HL-60 (cell line): ENCODE measurements around the gene SHISA4.
"Not testable (repeated sequence)": the region's sequence is repeated elsewhere in the genome, so short reads cannot be mapped to it uniquely, and the experiment has no call there.

Experiments
- DNase-seq, 2 experiments: peaks; one replicate each; pipeline ENCODE4 v3.0.0-alpha.2; 2010 to 2020; ENCODE audit warnings: low read depth in 1 of 2, low spot score in 1 of 2
- H3K27ac ChIP-seq: fragments of 250-450 bp; sonication (Bioruptor Pico); replicated peaks from 2 replicates; pipeline ENCODE4 v1.5.1; 2020; ENCODE audit warnings: mild to moderate bottlenecking, moderate library complexity
- H3K27me3 ChIP-seq: fragments of 250-450 bp; sonication (Bioruptor Pico); 2 replicates; pipeline ENCODE4 v1.5.1; 2021; ENCODE audit warnings: mild to moderate bottlenecking, moderate library complexity; ENCODE audit not compliant: insufficient read depth, poor library complexity, severe bottlenecking
- H3K4me3 ChIP-seq: replicated peaks from 2 replicates; pipeline ENCODE4 v1.5.1; 2011; ENCODE audit warnings: mild to moderate bottlenecking, control low read depth, low read length; ENCODE audit not compliant: insufficient read depth
- GABPA ChIP-seq: IDR thresholded peaks from 2 replicates; pipeline ENCODE4 v1.6.1; 2012; ENCODE audit warnings: low read depth
- POLR2AphosphoS5 ChIP-seq: IDR thresholded peaks from 2 replicates; pipeline ENCODE4 v1.6.1; 2012; ENCODE audit warnings: low read depth
- SPI1 ChIP-seq: IDR thresholded peaks from 2 replicates; pipeline ENCODE4 v1.6.1; 2012; ENCODE audit warnings: low read depth, mild to moderate bottlenecking, borderline replicate concordance
- TF ChIP-seq, protein P1 (sequence below): IDR thresholded peaks from 2 replicates; pipeline ENCODE4 v1.6.1; 2012; ENCODE audit warnings: low read depth; ENCODE audit not compliant: insufficient replicate concordance
- TF ChIP-seq, protein P2 (sequence below): IDR thresholded peaks from one replicate; pipeline ENCODE4 v1.5.1; 2011; ENCODE audit warnings: low read length, control low read depth, inconsistent platforms; ENCODE audit not compliant: insufficient read depth

Gene SHISA4

DNA sequence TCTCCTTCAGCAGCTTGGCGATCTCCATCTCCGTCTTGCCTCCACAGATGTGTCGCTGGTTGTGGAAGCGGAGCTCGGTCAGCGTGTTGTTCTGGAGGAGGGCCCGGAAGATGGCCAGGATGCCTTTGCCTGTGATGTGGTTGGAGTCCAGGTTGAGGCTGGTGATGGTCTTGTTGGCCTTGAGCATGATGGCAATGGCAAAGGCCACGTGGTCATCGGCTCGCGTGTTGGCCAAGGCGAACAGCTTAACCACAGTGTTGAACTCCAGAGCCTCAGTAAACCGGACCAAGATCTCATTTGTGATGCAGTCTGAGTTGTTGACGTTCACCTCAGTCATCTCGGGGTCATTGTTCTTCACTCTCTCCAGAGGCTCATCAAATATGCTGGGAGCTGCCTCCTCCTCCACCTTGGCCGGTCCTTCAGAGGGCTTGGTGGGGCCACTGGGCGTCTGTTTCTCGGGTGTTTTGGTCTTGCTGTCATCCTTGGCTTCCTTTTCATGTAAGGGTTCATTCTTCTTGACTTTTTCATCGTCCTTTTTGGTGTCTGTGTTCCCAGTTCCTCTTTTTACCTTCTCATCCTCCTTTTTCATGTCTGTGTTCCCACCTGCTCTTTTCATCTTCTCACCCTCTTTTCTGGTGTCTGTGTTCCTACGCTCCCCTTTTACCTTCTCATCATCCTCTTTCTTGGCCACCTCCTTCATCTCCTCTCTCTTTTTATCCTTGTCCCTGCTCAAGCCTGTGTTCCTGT is 11.2 kb downstream of the SHISA4 start:
- TF ChIP-seq POLR2AphosphoS5 (no peak), SPI1 (peak; percentile 66)
- DNase-seq, result no peak
- no peak overlapping the region for H3K27ac ChIP-seq

DNA sequence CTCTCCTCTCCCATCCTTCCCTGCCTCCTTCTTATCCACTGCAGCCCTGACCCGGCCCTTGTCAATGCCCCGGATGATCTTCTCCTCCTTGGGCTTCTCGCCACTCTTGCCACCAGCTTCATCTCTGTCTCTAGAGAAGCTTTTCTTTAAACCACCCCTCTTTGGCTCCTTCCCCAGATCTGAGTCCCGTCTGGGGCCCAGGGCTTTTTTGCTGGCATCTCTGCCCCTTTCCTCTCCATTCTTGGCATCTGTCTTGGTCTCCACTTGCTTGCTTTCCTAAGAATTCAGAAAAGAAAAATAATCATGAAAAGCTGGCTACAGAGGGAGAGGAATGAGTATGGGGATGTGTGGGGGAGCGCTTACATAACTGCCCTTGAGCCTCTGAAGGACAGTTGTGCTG is 11.8 kb downstream of the SHISA4 start:
- no peak for DNase-seq
- no peak overlapping the region for H3K27ac ChIP-seq
- no peak for TF ChIP-seq SPI1
- no peak for TF ChIP-seq GABPA
- TF ChIP-seq, protein P1, sequence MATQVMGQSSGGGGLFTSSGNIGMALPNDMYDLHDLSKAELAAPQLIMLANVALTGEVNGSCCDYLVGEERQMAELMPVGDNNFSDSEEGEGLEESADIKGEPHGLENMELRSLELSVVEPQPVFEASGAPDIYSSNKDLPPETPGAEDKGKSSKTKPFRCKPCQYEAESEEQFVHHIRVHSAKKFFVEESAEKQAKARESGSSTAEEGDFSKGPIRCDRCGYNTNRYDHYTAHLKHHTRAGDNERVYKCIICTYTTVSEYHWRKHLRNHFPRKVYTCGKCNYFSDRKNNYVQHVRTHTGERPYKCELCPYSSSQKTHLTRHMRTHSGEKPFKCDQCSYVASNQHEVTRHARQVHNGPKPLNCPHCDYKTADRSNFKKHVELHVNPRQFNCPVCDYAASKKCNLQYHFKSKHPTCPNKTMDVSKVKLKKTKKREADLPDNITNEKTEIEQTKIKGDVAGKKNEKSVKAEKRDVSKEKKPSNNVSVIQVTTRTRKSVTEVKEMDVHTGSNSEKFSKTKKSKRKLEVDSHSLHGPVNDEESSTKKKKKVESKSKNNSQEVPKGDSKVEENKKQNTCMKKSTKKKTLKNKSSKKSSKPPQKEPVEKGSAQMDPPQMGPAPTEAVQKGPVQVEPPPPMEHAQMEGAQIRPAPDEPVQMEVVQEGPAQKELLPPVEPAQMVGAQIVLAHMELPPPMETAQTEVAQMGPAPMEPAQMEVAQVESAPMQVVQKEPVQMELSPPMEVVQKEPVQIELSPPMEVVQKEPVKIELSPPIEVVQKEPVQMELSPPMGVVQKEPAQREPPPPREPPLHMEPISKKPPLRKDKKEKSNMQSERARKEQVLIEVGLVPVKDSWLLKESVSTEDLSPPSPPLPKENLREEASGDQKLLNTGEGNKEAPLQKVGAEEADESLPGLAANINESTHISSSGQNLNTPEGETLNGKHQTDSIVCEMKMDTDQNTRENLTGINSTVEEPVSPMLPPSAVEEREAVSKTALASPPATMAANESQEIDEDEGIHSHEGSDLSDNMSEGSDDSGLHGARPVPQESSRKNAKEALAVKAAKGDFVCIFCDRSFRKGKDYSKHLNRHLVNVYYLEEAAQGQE, result no peak
- no peak for TF ChIP-seq POLR2AphosphoS5
- TF ChIP-seq, protein P2, sequence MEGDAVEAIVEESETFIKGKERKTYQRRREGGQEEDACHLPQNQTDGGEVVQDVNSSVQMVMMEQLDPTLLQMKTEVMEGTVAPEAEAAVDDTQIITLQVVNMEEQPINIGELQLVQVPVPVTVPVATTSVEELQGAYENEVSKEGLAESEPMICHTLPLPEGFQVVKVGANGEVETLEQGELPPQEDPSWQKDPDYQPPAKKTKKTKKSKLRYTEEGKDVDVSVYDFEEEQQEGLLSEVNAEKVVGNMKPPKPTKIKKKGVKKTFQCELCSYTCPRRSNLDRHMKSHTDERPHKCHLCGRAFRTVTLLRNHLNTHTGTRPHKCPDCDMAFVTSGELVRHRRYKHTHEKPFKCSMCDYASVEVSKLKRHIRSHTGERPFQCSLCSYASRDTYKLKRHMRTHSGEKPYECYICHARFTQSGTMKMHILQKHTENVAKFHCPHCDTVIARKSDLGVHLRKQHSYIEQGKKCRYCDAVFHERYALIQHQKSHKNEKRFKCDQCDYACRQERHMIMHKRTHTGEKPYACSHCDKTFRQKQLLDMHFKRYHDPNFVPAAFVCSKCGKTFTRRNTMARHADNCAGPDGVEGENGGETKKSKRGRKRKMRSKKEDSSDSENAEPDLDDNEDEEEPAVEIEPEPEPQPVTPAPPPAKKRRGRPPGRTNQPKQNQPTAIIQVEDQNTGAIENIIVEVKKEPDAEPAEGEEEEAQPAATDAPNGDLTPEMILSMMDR, result no peak
- H3K27me3 ChIP-seq, result no peaks in the 10 kb centered on the region
- H3K4me3 ChIP-seq, result no peak overlapping the region

More for the DNA sequence above, 11.2 kb downstream of the SHISA4 start:
- Histone ChIP-seq H3K27me3 (no peaks in the 10 kb centered on the region), H3K4me3 (no peak overlapping the region)

DNA sequence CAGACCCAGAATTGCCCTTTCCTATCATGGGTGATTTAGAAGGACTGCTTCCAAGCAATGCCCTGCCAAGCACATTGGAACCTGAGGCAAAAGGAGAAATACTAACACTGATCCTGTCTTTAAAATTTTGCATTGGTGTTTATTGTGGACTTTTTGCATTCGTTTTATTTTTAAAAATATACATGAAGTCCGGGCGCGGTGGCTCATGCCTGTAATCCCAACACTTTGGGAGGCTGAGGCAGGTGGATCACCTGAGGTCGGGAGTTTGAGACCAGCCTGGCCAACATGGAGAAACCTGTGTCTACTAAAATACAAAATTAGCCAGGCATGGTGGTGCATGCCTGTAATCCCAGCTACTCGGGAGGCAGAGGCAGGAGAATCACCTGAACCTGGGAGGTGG is 12.3 kb downstream of the SHISA4 start:
- DNase-seq, H3K27ac ChIP-seq, H3K4me3 ChIP-seq, H3K27me3 ChIP-seq: not testable (repeated sequence)

DNA sequence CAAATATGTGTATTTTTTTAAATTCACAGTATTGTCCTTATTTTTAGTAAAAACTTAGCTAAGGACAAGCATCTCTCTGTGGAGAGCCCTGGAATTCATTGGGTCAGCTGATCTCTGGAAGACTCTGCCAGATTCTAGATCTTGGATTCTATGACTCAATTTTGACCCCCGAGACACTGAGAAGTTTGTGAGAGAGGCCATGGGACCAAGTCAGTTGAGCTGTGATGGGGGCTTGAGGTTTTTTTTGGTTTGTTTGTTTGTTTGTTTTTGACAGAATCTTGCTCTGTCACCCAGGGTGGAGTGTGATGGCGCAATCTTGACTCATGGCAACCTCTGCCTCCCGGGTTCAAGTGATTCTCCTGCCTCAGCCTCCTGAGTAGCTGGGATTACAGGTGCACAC is 13.5 kb downstream of the SHISA4 start:
- TF ChIP-seq, protein P2, result no peak
- TF ChIP-seq, protein P1, result no peak
- TF ChIP-seq SPI1 (no peak), GABPA (no peak), POLR2AphosphoS5 (no peak)
- H3K27ac ChIP-seq, result no peak overlapping the region
- DNase-seq, result no peak
- no peak overlapping the region for H3K4me3 ChIP-seq
- no peaks in the 10 kb centered on the region for H3K27me3 ChIP-seq

DNA sequence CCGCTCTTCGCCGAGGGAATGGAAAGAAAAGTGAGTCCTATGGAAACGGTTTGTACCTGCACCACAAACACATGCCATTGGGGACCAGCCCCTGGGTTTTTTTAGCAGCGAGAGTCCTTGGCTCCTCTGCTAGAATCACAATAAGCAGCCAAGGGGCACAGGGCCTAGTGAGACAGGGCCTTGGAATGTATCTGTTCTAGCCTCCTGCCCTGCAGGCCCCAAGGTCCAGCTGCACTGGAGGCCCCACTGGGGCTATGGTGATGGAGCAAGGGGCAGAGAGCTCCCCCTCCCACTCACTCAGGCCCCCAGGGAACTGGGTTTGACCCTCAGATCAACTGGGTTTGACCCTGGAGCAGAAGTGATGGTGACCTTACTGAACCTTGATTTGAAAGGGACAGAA is 14.4 kb downstream of the SHISA4 start:
- TF ChIP-seq, protein P2, result no peak
- TF ChIP-seq SPI1 (no peak), POLR2AphosphoS5 (no peak), GABPA (no peak)
- TF ChIP-seq, protein P1, result no peak
- Histone ChIP-seq H3K27me3 (no peaks in the 10 kb centered on the region), H3K4me3 (no peak overlapping the region), H3K27ac (no peak overlapping the region)
- DNase-seq, result no peak
